Right lobe of liver (tissue), 4 donors: Measurements from ENCODE around the gene ZNF202.

Source experiments
- POLR2A ChIP-seq: fragments of 450-650 bp; IDR thresholded peaks from one replicate; pipeline ENCODE4 v1.6.1; 2017; ENCODE audit warnings: antibody characterized with exemption, mild to moderate bottlenecking
- TF ChIP-seq, protein P1 (sequence below), 4 donors: fragments of 200-600 bp in 3 of 4; fragments of 450-650 bp in 1 of 4; IDR thresholded peaks; one replicate each; pipeline versions ENCODE4 v1.5.1 to v1.8.0; 2016 to 2022; ENCODE audit warnings: antibody characterized with exemption in 4 of 4, mild to moderate bottlenecking in 2 of 4
- donor health status: DM: no; HTN: no; CAD: no.
- donor health status: DM: no; HTN: no; CAD: no.
- donor health status: DM: no; HTN: yes; CAD: no.

DNA sequence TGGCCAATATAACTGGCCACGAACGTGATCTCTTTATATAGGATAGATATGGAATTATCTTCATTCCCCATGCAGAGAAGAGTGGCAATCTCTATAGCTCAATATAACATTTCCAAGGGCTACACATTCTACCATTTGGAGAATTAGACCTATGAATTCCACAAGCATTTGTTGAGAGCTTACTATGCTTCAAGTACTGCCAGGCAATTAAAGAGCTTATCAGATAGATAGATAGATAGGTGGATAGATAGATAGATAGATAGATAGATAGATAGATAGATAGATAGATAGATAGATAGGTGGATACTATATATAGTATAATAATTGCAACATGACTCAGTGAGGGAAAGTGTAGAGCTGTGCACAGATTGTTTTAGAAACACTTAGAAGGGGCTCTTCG lies 14.4 kb upstream of the ZNF202 start:
- TF ChIP-seq, protein P1, sequence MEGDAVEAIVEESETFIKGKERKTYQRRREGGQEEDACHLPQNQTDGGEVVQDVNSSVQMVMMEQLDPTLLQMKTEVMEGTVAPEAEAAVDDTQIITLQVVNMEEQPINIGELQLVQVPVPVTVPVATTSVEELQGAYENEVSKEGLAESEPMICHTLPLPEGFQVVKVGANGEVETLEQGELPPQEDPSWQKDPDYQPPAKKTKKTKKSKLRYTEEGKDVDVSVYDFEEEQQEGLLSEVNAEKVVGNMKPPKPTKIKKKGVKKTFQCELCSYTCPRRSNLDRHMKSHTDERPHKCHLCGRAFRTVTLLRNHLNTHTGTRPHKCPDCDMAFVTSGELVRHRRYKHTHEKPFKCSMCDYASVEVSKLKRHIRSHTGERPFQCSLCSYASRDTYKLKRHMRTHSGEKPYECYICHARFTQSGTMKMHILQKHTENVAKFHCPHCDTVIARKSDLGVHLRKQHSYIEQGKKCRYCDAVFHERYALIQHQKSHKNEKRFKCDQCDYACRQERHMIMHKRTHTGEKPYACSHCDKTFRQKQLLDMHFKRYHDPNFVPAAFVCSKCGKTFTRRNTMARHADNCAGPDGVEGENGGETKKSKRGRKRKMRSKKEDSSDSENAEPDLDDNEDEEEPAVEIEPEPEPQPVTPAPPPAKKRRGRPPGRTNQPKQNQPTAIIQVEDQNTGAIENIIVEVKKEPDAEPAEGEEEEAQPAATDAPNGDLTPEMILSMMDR (IDR thresholded peaks at IDR 0.05), result no peak
- TF ChIP-seq POLR2A, result no peak
